HG03045 (cell line): ENCODE data around the gene CLEC4G.
"Not testable (repeated sequence)": the region's sequence is repeated elsewhere in the genome, so short reads cannot be mapped to it uniquely, and the experiment has no call there.

Experiments used
- ATAC-seq: cut with Tn5 transposase; IDR thresholded peaks from one replicate; pipeline ENCODE4 v1.9.1; 2021; ENCODE audit warnings: mild to moderate bottlenecking, moderate library complexity; ENCODE audit not compliant: unreplicated experiment

CLEC4G gene

DNA sequence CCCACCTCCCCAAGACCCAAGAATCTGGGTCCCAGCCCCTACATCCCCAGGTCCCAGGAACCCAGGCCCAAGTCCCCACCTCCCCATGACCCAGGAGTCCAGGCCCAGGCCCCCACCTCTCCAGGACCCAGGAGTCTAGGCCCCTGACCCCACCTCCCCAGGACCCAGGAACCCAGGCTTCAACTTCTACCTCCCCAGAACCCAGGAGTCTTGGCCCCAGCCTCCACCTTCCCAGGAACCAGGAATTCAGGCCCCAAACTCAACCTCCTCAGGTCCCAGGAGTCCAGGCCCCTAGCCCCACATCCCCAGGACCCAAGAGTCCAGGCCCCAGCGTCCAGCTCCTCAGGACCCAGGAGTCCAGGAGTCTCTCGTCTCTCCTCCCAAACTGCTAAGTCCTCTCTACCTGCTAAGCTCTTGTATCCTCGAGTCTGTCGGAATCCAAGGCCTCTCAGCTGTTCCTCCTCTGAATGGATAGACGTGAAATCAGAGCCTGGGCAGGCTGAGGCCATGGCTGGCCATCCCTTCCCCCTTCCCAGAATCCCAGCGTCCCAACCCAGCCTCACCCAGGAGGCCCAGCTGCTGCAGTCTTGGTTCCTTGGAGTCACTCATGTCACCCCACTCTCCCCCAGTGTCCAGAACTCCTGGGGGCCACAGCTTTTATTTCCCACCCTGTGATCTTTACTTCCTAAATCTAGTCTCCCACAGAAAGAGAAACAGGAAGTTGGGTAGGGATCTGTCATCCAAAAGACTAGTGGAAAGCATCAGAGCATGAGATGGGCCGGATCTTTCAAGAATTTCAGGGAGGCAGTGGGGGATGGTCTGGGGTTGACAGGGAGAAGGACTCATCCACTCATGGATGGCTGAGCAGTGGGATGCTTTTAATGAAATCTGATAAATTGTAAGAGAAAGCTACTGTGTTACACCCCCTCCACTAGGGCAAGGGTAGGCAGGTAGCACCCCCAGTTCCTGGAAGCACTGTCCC is 15.3 kb upstream of the CLEC4G start, which contains the start of gene CD209:
Gene CD209, minus strand, starts transcription at position 632 of the 982 bp plus-strand sequence. Its CDS starts 23 bp downstream, at position 609.
- no peak for ATAC-seq

DNA sequence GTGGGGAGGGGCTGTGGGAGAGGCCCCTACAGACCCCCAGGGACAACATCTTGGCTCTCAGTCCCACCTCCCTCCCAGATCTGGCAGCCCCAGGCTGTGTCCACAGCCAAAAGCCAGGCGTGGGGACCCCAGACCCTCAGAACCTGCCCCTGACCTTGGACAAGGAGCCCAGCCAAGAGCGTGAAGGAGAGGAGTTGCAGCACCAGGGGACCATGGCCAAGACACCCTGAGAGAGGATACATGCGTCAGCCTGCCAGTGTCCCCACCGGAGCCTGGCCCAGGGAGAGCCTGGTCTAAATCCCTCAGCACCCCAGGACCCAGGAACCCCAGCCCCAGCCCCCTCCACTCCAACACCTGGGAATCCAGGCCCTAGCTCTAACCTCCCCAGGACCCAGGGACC is 14.4 kb upstream of the CLEC4G start:
- ATAC-seq = not testable (repeated sequence)

DNA sequence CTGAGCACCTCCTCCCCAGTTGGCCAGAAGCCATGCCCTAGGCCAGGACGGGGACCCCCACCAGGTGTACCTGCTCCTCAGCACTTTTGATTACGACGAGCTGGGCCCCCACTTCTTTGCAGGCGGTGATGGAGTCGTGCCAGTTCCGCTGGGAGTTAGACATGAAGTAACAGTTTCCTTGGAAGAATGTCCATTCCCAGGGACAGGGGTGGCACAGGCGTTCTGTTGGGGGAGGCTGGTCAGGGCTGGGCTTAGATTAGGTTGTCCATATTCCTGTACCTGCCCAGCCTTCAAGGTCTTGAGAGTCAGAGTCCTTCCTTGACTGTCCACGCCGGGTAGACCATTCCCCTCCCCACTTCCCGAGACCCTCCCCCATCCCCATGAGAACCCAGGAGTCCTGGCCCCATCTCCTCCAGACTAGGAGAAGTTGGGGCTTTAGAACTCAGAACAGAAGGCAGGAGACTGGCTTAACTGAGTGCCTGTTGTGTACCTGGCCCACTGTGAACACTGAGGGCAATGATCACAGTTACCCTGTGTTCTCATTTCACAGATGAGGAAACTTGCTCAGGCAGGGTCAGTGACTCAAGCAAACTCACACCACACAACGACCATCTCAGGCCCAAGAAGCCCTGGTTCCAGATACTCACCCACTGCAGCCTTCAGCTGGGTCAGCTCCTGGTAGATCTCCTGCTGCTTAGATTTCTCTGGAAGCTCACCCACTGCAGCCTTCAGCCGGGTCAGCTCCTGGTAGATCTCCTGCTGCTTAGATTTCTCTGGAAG is 13.2 kb upstream of the CLEC4G start:
- ATAC-seq = no peak

DNA sequence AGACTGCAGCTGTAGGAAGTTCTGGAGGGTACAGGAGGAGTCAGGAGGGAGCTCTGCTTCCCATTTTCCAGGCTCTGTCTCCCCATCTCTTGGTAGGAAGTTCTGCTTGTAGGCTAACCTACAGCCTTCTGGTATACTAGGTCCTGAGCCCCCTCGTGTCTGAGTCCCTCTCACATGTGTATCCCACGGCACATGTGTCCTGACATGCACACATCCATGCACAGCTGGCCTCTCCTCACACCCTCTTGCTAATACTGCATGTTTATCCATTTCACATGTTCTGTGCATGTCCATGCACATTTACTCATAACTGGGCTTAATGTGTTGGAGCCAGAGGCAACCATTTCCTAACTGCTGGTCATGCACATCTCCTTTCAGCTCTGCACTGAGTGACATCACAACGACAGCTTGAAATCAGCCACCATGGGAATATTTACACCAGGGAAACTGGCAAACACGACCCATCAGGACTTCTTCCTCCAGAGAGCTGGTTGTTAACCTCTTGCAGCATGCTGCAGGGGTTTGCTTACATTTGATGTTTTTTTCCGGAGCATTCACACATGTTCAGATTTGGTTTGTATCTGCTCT is 12.4 kb upstream of the CLEC4G start:
- no peak for ATAC-seq

DNA sequence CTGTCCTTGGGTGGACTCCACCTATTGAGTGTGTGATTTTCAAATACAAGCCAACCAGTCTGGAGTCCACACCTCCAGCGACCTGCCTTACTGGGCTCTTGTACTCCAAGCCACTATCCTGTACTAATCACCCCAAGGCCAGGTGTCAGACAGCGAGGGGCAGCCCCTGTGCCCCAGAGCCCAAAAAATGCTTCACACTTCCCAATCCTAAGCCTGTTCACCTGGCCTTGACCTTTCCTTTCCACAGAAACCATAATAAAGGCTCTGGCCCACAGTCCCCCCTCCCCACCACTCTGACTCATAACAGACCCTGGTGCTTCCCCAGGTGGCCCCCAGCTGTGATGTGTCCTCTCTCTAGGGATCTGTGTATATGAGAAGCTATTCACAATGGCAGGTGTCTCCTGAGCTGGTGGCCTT is 11.5 kb upstream of the CLEC4G start:
- ATAC-seq = no peak

DNA sequence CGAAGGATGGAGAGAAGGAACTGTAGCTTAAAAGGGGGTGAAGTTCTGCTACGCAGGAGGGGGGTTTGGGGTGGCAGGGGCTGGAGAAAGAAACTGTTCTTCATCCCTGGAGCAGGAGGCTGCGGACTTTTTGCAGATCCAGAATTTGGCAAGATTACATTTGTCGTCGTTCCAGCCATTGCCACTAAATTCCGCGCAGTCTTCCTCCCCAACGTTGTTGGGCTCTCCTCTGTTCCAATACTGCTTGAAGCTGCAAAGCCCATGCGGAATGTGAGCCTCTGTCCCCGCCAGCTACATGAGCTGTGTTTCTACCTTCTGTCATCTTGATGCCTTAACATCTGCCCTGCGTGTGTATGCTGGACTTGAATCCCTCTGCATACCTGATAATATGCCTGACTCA is 11.1 kb upstream of the CLEC4G start:
- no peak for ATAC-seq

GRCh38 chr19:7742575-7742974 is 10.7 kb upstream of the CLEC4G start:
- ATAC-seq = no peak

DNA sequence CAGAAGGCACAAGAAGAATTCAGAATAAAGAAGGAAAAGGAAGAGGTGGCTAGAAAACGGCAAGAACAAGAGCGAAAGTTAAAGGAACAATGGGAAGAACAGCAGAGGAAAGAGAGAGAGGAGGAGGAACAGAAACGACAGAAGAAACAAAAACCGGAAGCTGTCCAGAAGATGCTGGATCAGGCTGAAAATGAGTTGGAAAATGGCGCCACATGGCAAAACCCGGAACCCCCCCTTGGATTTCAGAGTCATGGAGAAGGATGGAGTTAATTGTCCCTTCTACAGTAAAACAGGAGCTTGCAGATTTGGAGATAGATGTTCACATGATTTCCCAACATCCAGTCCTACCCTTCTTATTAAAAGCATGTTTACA is 8.8 kb upstream of the CLEC4G start:
- no peak for ATAC-seq

DNA sequence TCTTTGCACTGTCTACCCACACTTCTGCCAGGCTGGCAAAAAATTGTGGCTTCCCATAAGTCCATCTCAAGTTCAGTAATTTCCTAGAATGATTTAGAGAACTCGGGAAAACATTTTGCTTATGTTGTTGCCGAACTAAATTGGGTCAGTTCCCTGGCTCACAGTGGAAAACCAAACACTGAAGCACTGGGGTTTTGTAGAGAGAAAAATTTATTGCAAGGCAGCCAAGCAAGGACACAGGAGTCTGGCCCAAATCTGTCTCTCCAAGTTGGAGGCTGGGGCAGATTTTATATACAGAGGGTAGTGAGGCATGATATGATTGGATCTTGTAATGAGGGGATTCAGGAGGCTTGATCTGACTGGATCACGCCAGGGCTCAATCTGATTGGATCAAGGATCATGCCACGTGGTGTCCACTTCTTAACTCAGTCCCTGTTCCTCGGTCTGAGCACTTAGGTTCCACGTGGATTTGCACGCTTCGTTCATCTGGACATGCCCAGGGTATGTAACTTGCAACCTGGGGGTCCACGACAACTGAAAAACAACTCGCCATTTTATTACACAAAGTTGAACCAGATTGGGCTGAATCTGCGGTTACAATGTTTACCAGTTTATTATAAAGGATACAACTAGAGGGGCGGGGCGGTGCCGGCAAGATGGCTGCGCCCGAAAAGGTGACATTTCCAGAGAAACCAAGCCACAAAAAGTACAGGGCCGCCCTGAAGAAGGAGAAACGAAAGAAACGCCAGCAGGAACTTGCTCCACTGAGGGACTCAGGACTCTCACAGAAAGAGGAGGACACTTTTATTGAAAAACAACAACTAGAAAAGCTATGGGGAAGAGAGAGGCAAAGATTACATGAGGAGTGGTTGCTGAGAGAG is 8.1 kb upstream of the CLEC4G start:
- no peak for ATAC-seq

DNA sequence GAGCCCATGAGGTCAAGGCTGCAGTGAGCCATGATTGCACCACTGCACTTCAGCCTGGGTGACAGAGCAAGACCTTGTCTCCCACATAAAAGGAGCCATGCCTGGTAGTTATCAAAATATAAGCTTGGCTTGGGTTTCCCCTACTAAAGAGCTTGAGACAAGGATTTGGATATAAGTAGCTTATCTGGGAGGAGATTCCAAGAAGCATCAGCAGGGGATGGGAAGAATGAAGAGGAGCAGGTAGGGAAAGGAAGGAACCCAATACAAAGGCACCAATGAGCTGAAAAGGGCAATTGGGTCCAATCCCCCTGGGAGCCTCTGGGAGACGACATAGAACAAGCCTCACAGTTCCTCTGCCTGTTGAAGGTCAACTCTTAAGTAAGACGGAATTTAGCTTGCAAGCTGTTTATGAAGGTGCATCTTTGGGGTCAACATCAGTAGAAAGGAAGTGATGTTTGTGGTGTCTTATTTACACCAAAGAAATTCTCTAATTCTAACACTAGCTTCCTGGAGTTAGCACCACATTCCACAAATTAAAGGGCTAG is 7.4 kb upstream of the CLEC4G start:
- ATAC-seq = no peak

- no peak for ATAC-seq
Observed at GRCh38 chr19:7738023-7738422, 6.1 kb upstream of the CLEC4G start.

DNA sequence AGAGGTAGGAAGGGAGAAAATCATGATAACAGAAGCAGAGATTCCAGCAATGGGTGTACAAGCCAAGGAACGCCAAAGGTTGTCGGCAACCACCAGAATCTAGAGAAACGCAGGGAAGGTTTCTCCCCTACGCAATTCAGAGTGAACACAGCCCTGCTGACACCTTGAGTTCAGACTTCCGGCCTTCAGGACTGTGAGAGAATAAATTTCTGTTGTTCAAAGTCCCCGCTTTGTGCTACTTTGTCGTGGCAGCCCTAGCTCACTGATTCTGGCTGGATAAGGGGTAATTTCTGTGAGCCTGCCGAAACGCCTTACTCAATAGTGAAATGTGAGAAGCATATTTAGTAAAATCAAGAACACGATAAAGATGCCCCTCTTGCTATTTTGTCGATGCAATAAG is 5.3 kb upstream of the CLEC4G start:
- ATAC-seq = no peak

DNA sequence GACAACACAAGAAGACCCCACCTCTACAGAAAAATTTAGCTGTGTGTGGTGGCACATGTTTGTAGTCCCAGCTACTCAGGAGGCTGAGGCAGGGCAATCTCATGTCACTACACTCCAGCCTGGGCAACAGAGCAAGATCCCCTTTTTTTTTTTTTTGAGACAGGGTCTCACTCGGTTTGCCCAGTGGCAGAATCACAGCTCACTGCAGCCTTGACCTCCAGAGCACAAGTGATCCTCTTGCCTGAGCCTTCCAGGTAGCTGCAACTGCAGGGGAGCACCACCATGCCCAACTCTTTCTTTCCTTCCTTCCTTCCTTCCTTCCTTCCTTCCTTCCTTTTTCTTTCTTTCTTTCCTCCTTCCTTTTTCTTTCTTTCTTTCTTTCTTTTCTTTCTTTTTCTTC is 4.2 kb upstream of the CLEC4G start:
- no peak for ATAC-seq

DNA sequence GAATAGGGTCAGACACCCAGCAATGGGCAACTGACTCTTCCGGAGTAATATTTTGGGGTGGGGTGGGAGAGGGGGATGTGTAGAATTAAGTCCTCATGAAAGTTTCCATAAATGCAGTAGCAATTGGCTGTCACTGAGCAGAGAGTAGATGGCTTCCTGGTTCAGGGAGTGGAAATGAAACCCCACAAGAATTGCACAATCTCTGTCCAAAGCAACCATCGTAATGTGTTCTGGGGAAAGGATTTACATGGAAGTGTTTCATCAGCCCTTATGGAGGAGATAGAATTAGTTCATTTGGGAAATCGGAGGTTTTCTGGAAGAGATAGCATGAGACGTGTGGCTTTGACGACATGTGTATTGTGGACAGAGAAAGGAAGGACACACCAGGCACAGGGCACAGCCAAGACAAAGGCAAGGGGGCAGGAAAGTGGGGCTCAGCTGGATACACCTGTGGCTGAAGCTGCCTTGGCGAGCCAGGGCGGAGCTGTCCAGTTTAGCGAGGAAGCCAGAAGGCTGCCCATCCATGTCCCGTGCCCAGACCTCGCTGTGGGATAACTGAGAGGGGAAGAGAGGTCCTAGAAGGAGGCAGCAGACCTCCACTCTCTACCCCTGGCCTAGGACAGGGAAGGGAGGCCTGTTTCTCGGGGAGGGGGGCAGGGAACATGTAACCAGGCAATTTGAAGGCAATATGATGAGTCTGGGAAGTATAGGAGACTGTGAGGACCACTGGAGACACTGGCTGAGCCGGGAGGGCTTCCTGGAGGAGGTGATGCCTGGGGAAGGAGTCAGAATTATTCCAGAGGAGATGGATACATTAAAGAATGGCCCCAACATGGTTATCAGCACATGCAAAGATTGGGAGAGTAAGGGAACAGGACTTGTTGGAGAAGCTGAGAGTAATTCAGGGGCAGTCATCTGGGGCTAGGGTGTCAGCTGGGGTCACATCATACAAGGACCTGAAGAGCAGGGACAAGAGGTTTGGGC is 2.6 kb upstream of the CLEC4G start:
- no peak for ATAC-seq

DNA sequence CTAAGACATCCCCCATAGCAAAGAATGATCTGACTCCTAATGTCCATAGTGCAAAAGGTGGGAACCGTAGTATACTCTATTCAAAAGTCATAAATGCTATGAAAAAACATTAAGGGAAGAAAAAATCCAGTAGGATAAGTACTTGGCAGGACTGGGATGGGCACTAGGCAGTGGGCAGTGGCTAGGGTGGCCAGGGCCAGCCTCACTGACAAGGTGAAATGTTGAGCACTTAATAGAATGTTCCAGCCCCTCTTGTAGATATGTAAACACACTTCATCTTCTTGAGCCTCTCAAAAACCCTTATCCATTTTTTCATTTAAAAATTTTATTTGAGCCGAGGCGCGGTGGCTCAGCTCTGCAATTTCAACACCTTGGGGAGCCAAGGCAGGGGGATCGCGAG is 1.5 kb upstream of the CLEC4G start:
- ATAC-seq = no peak

- no peak for ATAC-seq
Observed at GRCh38 chr19:7731615-7732014, 295 bp downstream of the CLEC4G start.

GRCh38 chr19:7731218-7731595 is 703 bp downstream of the CLEC4G start:
- no peak for ATAC-seq

- ATAC-seq = no peak
Observed at GRCh38 chr19:7730286-7731217, 1.4 kb downstream of the CLEC4G start.
